OCI-LY1 (cell line): ENCODE measurements around the gene ELOVL2.
A peak's percentile ranks its signal among the peaks of the same experiment; 100 is the strongest.

Experiments used
- H2AFZ ChIP-seq: fragments of 200-600 bp; sonication (generic), shearing (Covaris generic); 2 replicates; pipeline ENCODE4 v1.6.0; 2014; ENCODE audit warnings: antibody characterized with exemption, mild to moderate bottlenecking, low read length
- H3F3A ChIP-seq: fragments of 200-600 bp; sonication (generic), shearing (Covaris generic); 2 replicates; pipeline ENCODE4 v1.6.0; 2014; ENCODE audit warnings: mild to moderate bottlenecking, antibody characterized with exemption, low read length, moderate library complexity; ENCODE audit not compliant: insufficient read depth
- H3K27ac ChIP-seq: fragments of 200-600 bp; sonication (generic); 2 replicates; pipeline ENCODE4 v1.5.1; 2014; ENCODE audit warnings: low read length, mixed run types, mild to moderate bottlenecking, low read depth; ENCODE audit not compliant: poor library complexity, severe bottlenecking
- H3K27me3 ChIP-seq: fragments of 200-600 bp; sonication (generic); 2 replicates; pipeline ENCODE4 v1.6.0; 2014; ENCODE audit warnings: antibody characterized with exemption, mild to moderate bottlenecking, low read length, moderate library complexity; ENCODE audit not compliant: insufficient read depth
- H3K36me3 ChIP-seq: fragments of 200-600 bp; sonication (generic); 2 replicates; pipeline ENCODE4 v1.6.1; 2014; ENCODE audit warnings: mild to moderate bottlenecking, antibody characterized with exemption, low read length, moderate library complexity, mixed read lengths; ENCODE audit not compliant: insufficient read depth
- H3K4me1 ChIP-seq: fragments of 200-600 bp; sonication (generic); 2 replicates; pipeline ENCODE4 v1.5.1; 2014; ENCODE audit warnings: mild to moderate bottlenecking, low read length, moderate library complexity; ENCODE audit not compliant: insufficient read depth, severe bottlenecking
- H3K4me2 ChIP-seq: fragments of 200-600 bp; sonication (generic), shearing (Covaris generic); 2 replicates; pipeline ENCODE4 v1.6.1; 2014; ENCODE audit warnings: low read length
- H3K4me3 ChIP-seq: fragments of 200-600 bp; sonication (generic); 2 replicates; pipeline ENCODE4 v1.5.1; 2014; ENCODE audit warnings: low read length, low read depth, mild to moderate bottlenecking, mixed read lengths; ENCODE audit not compliant: poor library complexity, severe bottlenecking
- H3K79me2 ChIP-seq: fragments of 200-600 bp; shearing (Covaris generic); 2 replicates; pipeline ENCODE4 v1.6.1; 2016; ENCODE audit warnings: mixed run types, low read length, mixed read lengths; ENCODE audit not compliant: insufficient read depth
- H3K9ac ChIP-seq: fragments of 200-600 bp; sonication (generic), shearing (Covaris generic); 2 replicates; pipeline ENCODE4 v1.6.1; 2014; ENCODE audit warnings: mild to moderate bottlenecking, low read length, mixed read lengths
- H3K9me2 ChIP-seq: fragments of 200-600 bp; sonication (generic), shearing (Covaris generic); 2 replicates; pipeline ENCODE4 v1.6.1; 2014; ENCODE audit warnings: low read depth, mild to moderate bottlenecking, low read length, mixed read lengths
- H3K9me3 ChIP-seq: fragments of 200-600 bp; shearing (Covaris generic); 2 replicates; pipeline ENCODE4 v1.6.1; 2014; ENCODE audit warnings: low read length, mixed read lengths
- H4K20me1 ChIP-seq: fragments of 200-600 bp; sonication (generic), shearing (Covaris generic); 2 replicates; pipeline ENCODE4 v1.6.0; 2016; ENCODE audit warnings: mild to moderate bottlenecking, low read length; ENCODE audit not compliant: insufficient read depth
- EZH2 ChIP-seq: fragments of 200-600 bp; sonication (generic), shearing (Covaris generic); IDR thresholded peaks from 2 replicates; pipeline ENCODE4 v1.8.0; 2017; ENCODE audit warnings: borderline replicate concordance, mixed run types, mild to moderate bottlenecking, antibody characterized with exemption, low read length, moderate library complexity, mixed read lengths
- TF ChIP-seq, protein P1 (sequence below): fragments of 200-600 bp; sonication (generic), shearing (Covaris generic); IDR thresholded peaks from 2 replicates; pipeline ENCODE4 v1.5.1; 2017; ENCODE audit warnings: mild to moderate bottlenecking, antibody characterized with exemption, low read length, moderate library complexity, mixed read lengths

The ELOVL2 gene

DNA sequence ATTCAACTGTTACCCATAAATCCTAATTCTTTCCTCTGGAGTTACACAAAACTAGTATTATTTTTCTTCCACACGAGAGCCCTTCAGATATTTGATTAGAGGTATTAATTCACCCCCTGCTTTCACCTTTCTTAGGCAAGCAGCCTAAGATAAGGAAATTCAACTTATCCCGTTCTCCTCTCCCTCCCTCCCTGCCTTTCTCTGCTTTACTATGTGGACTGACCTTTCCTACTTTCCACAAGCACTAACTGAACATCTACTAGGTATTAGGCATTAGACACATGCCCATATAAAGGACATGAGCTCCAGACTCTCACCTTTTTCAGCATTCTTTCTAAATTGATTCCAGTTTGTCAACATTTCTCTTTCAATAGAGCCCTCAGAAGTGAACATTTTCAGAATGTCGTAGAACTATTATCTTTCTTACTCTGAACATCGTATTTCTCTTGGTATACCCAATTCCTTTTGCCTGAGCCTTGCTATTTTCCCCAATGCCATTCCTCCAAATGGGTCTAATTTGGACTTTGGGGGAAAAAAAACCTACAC lies 16.5 kb downstream of the ELOVL2 start:
- Histone ChIP-seq H3K9me3 (no peaks in the 10 kb centered on the region), H3K27ac (no peak overlapping the region), H3K4me2 (no peak overlapping the region), H3K4me3 (no peak overlapping the region), H3K36me3 (no peaks in the 10 kb centered on the region), H3F3A (no peaks in the 10 kb centered on the region), H3K79me2 (no peaks in the 10 kb centered on the region), H3K9me2 (no peaks in the 10 kb centered on the region), H3K9ac (no peak overlapping the region), H3K27me3 (no peaks in the 10 kb centered on the region), H2AFZ (no peak overlapping the region), H4K20me1 (no peaks in the 10 kb centered on the region), H3K4me1 (peaks cover 14% of the 10 kb centered on the region)
- TF ChIP-seq, protein P1, sequence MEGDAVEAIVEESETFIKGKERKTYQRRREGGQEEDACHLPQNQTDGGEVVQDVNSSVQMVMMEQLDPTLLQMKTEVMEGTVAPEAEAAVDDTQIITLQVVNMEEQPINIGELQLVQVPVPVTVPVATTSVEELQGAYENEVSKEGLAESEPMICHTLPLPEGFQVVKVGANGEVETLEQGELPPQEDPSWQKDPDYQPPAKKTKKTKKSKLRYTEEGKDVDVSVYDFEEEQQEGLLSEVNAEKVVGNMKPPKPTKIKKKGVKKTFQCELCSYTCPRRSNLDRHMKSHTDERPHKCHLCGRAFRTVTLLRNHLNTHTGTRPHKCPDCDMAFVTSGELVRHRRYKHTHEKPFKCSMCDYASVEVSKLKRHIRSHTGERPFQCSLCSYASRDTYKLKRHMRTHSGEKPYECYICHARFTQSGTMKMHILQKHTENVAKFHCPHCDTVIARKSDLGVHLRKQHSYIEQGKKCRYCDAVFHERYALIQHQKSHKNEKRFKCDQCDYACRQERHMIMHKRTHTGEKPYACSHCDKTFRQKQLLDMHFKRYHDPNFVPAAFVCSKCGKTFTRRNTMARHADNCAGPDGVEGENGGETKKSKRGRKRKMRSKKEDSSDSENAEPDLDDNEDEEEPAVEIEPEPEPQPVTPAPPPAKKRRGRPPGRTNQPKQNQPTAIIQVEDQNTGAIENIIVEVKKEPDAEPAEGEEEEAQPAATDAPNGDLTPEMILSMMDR: no peak
- no peak for TF ChIP-seq EZH2

DNA sequence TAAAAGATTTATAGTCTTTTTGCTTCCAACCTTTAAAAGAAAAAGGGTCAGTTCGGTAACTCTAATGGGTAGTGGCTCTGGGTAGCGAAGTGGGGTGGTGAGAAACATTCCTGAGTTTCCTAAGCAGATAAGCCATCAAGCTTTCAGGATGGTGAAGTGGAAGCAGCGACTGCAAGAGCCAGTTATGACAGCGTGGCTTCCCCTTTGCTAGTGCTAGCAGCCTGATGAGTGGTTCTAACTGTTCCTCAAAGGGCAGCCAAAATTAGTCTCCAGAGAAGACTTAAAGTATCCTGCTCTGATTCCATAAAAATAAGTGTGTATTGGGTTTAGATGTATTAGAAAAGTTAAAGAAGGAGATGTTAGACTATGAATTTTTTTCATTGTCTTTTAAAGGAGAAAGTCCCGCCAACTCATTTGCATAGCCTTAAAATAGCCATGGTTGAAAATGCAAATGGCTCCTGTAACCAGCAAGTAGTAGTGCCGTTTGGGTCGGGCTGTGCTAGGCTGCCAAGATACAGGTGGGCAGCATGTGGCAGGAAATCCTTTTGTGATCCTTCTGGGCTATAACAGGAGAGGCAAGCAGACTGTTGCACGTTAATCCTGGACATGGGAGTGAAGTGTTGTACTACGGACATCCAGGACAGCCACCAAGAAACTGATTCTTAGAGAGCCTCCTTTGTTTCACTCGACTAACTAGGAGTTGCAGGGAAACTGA lies 18.0 kb downstream of the ELOVL2 start:
- Histone ChIP-seq H3K27ac (no peak overlapping the region), H3K4me1 (peaks cover 14% of the 10 kb centered on the region), H3K9me2 (no peaks in the 10 kb centered on the region), H4K20me1 (no peaks in the 10 kb centered on the region), H3K9ac (no peak overlapping the region), H2AFZ (no peak overlapping the region), H3F3A (no peaks in the 10 kb centered on the region), H3K4me2 (peak overlapping the region; percentile 63), H3K79me2 (no peaks in the 10 kb centered on the region), H3K4me3 (peak overlapping the region; percentile 12), H3K9me3 (no peaks in the 10 kb centered on the region), H3K36me3 (no peaks in the 10 kb centered on the region), H3K27me3 (no peaks in the 10 kb centered on the region)
- TF ChIP-seq, protein P1: no peak
- TF ChIP-seq EZH2: no peak

DNA sequence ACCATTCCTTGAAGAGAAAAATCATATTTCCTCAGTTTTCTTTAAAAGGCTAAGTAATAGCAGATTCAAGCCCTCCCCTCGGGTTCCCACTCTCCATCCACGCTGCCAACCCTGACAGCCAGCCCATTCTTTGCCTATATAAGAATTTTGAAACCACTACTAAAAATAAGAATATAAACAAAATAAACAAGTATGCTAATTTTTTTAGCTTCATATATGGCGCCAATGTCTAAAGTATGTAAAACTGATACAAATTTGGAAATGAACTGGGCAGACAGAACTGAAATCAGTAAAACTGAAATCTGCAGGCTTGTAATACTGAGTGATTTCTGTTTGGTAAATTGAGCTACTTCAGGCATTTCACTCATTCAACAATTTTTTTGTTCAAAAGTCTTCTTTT lies 19.0 kb downstream of the ELOVL2 start:
- Histone ChIP-seq H2AFZ (no peak overlapping the region), H3K27ac (no peak overlapping the region), H3K9ac (no peak overlapping the region), H3K79me2 (no peaks in the 10 kb centered on the region), H3K27me3 (no peaks in the 10 kb centered on the region), H3K4me3 (no peak overlapping the region), H3K4me2 (no peak overlapping the region), H3F3A (no peaks in the 10 kb centered on the region), H3K9me2 (no peaks in the 10 kb centered on the region), H4K20me1 (no peaks in the 10 kb centered on the region), H3K36me3 (no peaks in the 10 kb centered on the region), H3K9me3 (no peaks in the 10 kb centered on the region), H3K4me1 (peaks cover 14% of the 10 kb centered on the region)
- TF ChIP-seq, protein P1: no peak
- no peak for TF ChIP-seq EZH2
